ENCODE measurements around the gene WDPCP. TPM values are rescaled to one million over a fixed set of nuclear protein-coding genes. Genes with fewer than 3 reads are reported as not detected.

The WDPCP gene
- total RNA-seq, 4 donors from 2014 or later, result 2.6 to 15.5 (median 10.9) TPM

DNA sequence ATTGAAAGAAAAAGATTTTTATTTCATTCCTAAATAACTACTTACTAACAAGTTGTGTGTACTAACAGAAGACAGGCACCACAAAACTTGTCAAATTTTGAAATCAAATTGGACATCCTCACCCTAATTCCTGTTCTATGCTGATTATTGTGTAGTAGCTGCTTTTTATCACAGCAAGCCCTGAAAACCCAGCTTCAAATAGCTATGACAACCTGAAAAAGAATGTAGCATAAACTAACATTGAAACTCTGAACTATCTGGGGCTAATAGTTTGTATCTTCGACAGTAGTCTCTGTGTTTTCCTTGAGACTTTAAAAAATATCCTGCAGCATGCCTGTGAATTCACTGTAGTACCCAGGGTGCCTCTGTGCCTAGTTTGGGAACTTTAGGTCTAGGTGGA lies 122.6 kb downstream of the WDPCP start:
- Histone ChIP-seq H3K36me3 (peaks cover 0 to 6% (median 0%) of the 10 kb centered on the region in 4 donors), H3K27me3 (no peaks in the 10 kb centered on the region), H3K4me1 (no peaks in the 10 kb centered on the region), H3K27ac (no peak overlapping the region), H3K9me3 (peaks cover 0 to 3% of the 10 kb centered on the region in 2 donors), H3K4me3 (no peak overlapping the region)
- intact Hi-C loops (cut with DNase I; ENCODE audit: low total_unique reads) (loop anchor here (10.0 kb wide), 1 partner anchor 129 kb away; no protein-coding TSS in a partner anchor), in situ Hi-C loops (cut with MboI; ENCODE audit: low pct_ligation_motif_present in 1 of 4, low pct_unique_long_range_greater_than_20kb in 1 of 4, low sequenced_read_pairs in 3 of 4) (no loop called here)
- TF ChIP-seq, protein P1, sequence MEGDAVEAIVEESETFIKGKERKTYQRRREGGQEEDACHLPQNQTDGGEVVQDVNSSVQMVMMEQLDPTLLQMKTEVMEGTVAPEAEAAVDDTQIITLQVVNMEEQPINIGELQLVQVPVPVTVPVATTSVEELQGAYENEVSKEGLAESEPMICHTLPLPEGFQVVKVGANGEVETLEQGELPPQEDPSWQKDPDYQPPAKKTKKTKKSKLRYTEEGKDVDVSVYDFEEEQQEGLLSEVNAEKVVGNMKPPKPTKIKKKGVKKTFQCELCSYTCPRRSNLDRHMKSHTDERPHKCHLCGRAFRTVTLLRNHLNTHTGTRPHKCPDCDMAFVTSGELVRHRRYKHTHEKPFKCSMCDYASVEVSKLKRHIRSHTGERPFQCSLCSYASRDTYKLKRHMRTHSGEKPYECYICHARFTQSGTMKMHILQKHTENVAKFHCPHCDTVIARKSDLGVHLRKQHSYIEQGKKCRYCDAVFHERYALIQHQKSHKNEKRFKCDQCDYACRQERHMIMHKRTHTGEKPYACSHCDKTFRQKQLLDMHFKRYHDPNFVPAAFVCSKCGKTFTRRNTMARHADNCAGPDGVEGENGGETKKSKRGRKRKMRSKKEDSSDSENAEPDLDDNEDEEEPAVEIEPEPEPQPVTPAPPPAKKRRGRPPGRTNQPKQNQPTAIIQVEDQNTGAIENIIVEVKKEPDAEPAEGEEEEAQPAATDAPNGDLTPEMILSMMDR (IDR thresholded peaks at IDR 0.05), result no peak
- no peak for TF ChIP-seq POLR2A (IDR thresholded peaks at IDR 0.05)
- TF ChIP-seq POLR2AphosphoS5 (IDR thresholded peaks at IDR 0.05), result no peak
- TF ChIP-seq EP300 (IDR thresholded peaks at IDR 0.05; ENCODE audit: low read depth), result no peak
- WGBS, 2 donors (ENCODE audit: low coverage in 1 of 2), result 88 to 90% methylated on average over 1 of the region's 1 CpG
- no peak for DNase-seq

DNA sequence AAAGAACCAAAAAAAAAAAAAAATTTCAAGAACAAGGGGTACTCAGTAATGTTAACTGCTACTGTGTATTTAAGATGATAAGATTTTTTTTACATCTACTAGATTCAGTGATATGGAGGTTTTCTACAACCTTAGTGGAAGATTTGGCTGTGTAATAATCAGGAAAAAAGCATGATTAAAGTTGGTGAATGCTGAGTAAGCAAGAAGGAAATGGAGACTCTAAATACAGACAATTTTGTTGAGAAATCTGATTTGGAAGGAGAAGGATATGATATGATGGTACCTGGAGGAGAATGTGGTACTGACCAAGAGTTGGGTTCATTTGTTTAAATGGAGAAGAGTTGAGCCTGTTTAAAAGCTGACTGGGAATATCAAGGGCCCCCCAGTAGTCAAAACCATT lies 125.1 kb downstream of the WDPCP start:
- no peak for DNase-seq
- H3K9me3 ChIP-seq, result peaks cover 3% of the 10 kb centered on the region in 2 donors
- TF ChIP-seq, protein P1 (IDR thresholded peaks at IDR 0.05), result no peak
- TF ChIP-seq POLR2AphosphoS5 (IDR thresholded peaks at IDR 0.05) (no peak), POLR2A (IDR thresholded peaks at IDR 0.05) (no peak), EP300 (IDR thresholded peaks at IDR 0.05; ENCODE audit: low read depth) (no peak)
- no peak overlapping the region for H3K27ac ChIP-seq
- intact Hi-C loops (cut with DNase I; ENCODE audit: low total_unique reads), result loop anchor here (10.0 kb wide), 1 partner anchor 132 kb away; no protein-coding TSS in a partner anchor
- in situ Hi-C loops (cut with MboI; ENCODE audit: low pct_ligation_motif_present in 1 of 4, low pct_unique_long_range_greater_than_20kb in 1 of 4, low sequenced_read_pairs in 3 of 4), result no loop called here
- H3K27me3 ChIP-seq, result no peaks in the 10 kb centered on the region
- H3K4me1 ChIP-seq, result no peaks in the 10 kb centered on the region
- H3K36me3 ChIP-seq, result peaks cover 0 to 6% (median 0%) of the 10 kb centered on the region in 4 donors
- H3K4me3 ChIP-seq, result no peak overlapping the region

DNA sequence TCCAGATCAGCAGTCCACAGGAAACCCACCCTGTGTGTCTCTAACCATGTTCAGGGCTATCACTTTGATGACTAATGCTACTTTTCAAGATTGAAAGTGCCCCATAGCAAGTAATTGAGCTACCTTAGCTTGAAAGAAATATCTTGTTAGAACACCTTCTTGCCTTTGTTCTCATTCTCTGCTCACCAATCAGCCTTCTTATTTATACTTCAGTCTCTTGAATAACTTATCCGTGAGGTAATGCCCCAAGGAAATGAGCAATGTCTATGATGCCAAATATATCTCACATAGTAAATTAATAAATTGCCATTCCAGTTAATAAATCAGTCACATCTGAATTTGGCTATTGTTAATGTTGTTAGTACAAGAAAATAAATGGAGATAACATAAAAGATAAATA lies 141.6 kb downstream of the WDPCP start:
- Histone ChIP-seq H3K4me1 (no peaks in the 10 kb centered on the region), H3K27me3 (no peaks in the 10 kb centered on the region), H3K36me3 (no peaks in the 10 kb centered on the region), H3K27ac (no peak overlapping the region), H3K4me3 (no peak overlapping the region), H3K9me3 (no peaks in the 10 kb centered on the region)
- 89 to 95% methylated on average over 1 of the region's 1 CpG for WGBS, 2 donors (ENCODE audit: low coverage in 1 of 2)
- TF ChIP-seq, protein P1 (IDR thresholded peaks at IDR 0.05), result no peak
- TF ChIP-seq POLR2A (IDR thresholded peaks at IDR 0.05) (no peak), EP300 (IDR thresholded peaks at IDR 0.05; ENCODE audit: low read depth) (no peak), POLR2AphosphoS5 (IDR thresholded peaks at IDR 0.05) (no peak)
- no peak for DNase-seq
- intact Hi-C loops (cut with DNase I; ENCODE audit: low total_unique reads), result no loop called here
- in situ Hi-C loops (cut with MboI; ENCODE audit: low pct_ligation_motif_present in 1 of 4, low pct_unique_long_range_greater_than_20kb in 1 of 4, low sequenced_read_pairs in 3 of 4), result no loop called here

DNA sequence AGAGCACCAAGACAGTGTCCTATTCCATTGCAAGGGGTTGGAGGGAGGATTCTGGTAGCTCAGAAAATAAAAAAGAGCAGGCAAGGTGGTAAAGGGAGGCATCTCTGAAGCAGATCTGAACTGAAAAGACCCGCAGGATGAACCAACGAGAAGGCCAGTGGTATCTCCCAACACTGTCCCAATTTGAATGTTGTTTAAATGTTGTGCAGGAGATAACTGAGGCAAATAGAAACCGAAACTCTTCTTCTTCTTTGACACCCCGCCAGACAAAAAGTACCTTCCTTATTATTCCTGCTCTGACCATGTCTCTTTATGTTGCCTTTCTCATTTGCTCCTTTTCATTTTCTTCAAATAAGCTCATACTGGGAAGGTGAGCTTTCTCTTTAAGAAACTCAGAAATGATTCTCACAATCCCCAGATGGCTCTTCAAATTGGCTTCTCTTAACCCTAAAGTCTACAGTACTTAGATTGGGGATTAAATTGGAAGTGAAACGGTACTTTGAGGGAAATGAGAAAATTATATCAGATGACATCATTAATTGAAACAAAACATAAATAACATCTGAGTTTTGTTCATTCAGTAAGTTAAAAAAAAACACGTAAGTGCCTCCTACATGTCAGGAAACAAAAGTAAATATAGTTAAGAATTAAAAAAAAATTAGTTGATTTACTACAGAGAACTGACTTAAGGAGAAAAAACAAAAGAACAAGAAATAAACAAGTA lies 143.6 kb downstream of the WDPCP start:
- H3K9me3 ChIP-seq, result no peaks in the 10 kb centered on the region
- no peak overlapping the region for H3K27ac ChIP-seq
- intact Hi-C loops (cut with DNase I; ENCODE audit: low total_unique reads) (no loop called here), in situ Hi-C loops (cut with MboI; ENCODE audit: low pct_ligation_motif_present in 1 of 4, low pct_unique_long_range_greater_than_20kb in 1 of 4, low sequenced_read_pairs in 3 of 4) (no loop called here)
- WGBS, 2 donors (ENCODE audit: low coverage in 1 of 2), result 71% methylated on average over 6 of the region's 6 CpGs
- no peak for DNase-seq
- no peak overlapping the region for H3K4me3 ChIP-seq
- TF ChIP-seq POLR2A (IDR thresholded peaks at IDR 0.05), result no peak
- no peaks in the 10 kb centered on the region for H3K36me3 ChIP-seq
- no peaks in the 10 kb centered on the region for H3K4me1 ChIP-seq
- H3K27me3 ChIP-seq, result no peaks in the 10 kb centered on the region

DNA sequence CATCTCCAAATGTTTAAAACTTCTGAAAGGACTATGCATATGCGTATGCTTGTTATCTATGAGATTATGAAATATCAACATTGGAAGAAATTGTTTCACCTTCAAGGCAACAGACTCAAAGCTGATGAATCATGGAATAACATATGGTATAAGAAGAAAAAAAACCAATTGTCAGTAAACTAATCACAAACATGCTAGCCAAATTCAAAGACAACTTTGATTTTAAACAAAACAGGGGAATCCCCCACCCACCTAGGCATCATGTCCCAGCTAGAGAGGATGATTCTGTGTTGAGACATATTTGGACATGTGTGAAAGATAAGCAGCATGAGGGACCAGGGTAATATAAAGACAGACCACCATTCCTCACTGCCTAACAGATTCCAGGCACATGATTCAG lies 147.7 kb downstream of the WDPCP start:
- 92 to 95% methylated on average over 1 of the region's 1 CpG for WGBS, 2 donors (ENCODE audit: low coverage in 1 of 2)
- H3K27ac ChIP-seq, result no peak overlapping the region
- DNase-seq, result no peak
- TF ChIP-seq POLR2AphosphoS5 (IDR thresholded peaks at IDR 0.05), result no peak
- TF ChIP-seq EP300 (IDR thresholded peaks at IDR 0.05; ENCODE audit: low read depth), result no peak
- TF ChIP-seq, protein P1 (IDR thresholded peaks at IDR 0.05), result no peak
- TF ChIP-seq POLR2A (IDR thresholded peaks at IDR 0.05), result no peak
- no peaks in the 10 kb centered on the region for H3K9me3 ChIP-seq
- H3K4me3 ChIP-seq, result no peak overlapping the region
- in situ Hi-C loops (cut with MboI; ENCODE audit: low pct_ligation_motif_present in 1 of 4, low pct_unique_long_range_greater_than_20kb in 1 of 4, low sequenced_read_pairs in 3 of 4), result no loop called here
- no peaks in the 10 kb centered on the region for H3K4me1 ChIP-seq
- H3K36me3 ChIP-seq, result no peaks in the 10 kb centered on the region
- intact Hi-C loops (cut with DNase I; ENCODE audit: low total_unique reads), result no loop called here
- H3K27me3 ChIP-seq, result no peaks in the 10 kb centered on the region
